SU-DHL-6 (cell line): ENCODE results near the gene KLHL20.
"Not testable (repeated sequence)": the region's sequence is repeated elsewhere in the genome, so short reads cannot be mapped to it uniquely, and the experiment has no call there.

Experiments used
- H2AFZ ChIP-seq: fragments of 200-600 bp; sonication (generic); 2 replicates; pipeline ENCODE4 v1.6.1; 2014; ENCODE audit warnings: low read depth, mild to moderate bottlenecking, moderate library complexity, mixed read lengths, antibody characterized with exemption, low read length; ENCODE audit not compliant: severe bottlenecking
- H3F3A ChIP-seq: fragments of 200-600 bp; shearing (Covaris generic); 2 replicates; pipeline ENCODE4 v1.6.0; 2016; ENCODE audit warnings: antibody characterized with exemption, mild to moderate bottlenecking; ENCODE audit not compliant: insufficient read depth
- H3K27ac ChIP-seq: fragments of 200-600 bp; sonication (generic); 2 replicates; pipeline ENCODE4 v1.5.1; 2016; ENCODE audit warnings: low read depth, mild to moderate bottlenecking, low read length, moderate library complexity, mixed read lengths
- H3K27me3 ChIP-seq: fragments of 200-600 bp; sonication (generic), shearing (Covaris generic); 2 replicates; pipeline ENCODE4 v1.6.0; 2014; ENCODE audit warnings: mild to moderate bottlenecking, low read length
- H3K36me3 ChIP-seq: fragments of 200-600 bp; sonication (generic); 2 replicates; pipeline ENCODE4 v1.6.1; 2014; ENCODE audit warnings: mild to moderate bottlenecking, low read length, mixed read lengths
- H3K4me2 ChIP-seq: fragments of 300-600, 200-600 bp; shearing (Covaris generic), sonication (generic); 2 replicates; pipeline ENCODE4 v1.6.0; 2014; ENCODE audit warnings: low read length, low read depth, mild to moderate bottlenecking; ENCODE audit not compliant: poor library complexity, severe bottlenecking
- H3K4me3 ChIP-seq: fragments of 200-600 bp; sonication (generic); 2 replicates; pipeline ENCODE4 v1.5.1; 2014; ENCODE audit warnings: antibody characterized with exemption, low read length, mild to moderate bottlenecking, mixed read lengths; ENCODE audit not compliant: insufficient read depth, poor library complexity, severe bottlenecking
- H3K79me2 ChIP-seq: fragments of 200-600 bp; sonication (generic); 2 replicates; pipeline ENCODE4 v1.6.1; 2014; ENCODE audit warnings: mild to moderate bottlenecking, low read length, moderate library complexity; ENCODE audit not compliant: insufficient read depth
- H3K9ac ChIP-seq: fragments of 200-600 bp; sonication (generic); 2 replicates; pipeline ENCODE4 v1.7.0; 2014; ENCODE audit warnings: mild to moderate bottlenecking, low read length
- H3K9me2 ChIP-seq: fragments of 200-600 bp; sonication (generic); replicated peaks from 2 replicates; pipeline ENCODE4 v1.6.1; 2014; ENCODE audit warnings: low read length; ENCODE audit not compliant: insufficient read depth
- H3K9me3 ChIP-seq: fragments of 200-600 bp; sonication (generic); 2 replicates; pipeline ENCODE4 v1.6.1; 2014; ENCODE audit warnings: low read length, mixed read lengths; ENCODE audit not compliant: insufficient read depth
- H4K20me1 ChIP-seq: fragments of 200-600 bp; sonication (generic); 2 replicates; pipeline ENCODE4 v1.6.1; 2014; ENCODE audit warnings: low read depth, mild to moderate bottlenecking, antibody characterized with exemption, low read length, moderate library complexity, mixed read lengths
- EZH2phosphoT487 ChIP-seq: fragments of 200-600 bp; sonication (generic), shearing (Covaris generic); conservative IDR thresholded peaks from 2 replicates; pipeline ENCODE4 v1.6.1; 2018; ENCODE audit warnings: mild to moderate bottlenecking, antibody characterized with exemption, low read length, moderate library complexity, mixed read lengths
- TF ChIP-seq, protein P1 (sequence below): fragments of 200-600 bp; sonication (generic); IDR thresholded peaks from one replicate; pipeline ENCODE4 v1.5.1; 2017; ENCODE audit warnings: antibody characterized with exemption, mild to moderate bottlenecking, low read length, moderate library complexity; ENCODE audit not compliant: insufficient read depth, poor library complexity, severe bottlenecking

KLHL20 gene

DNA sequence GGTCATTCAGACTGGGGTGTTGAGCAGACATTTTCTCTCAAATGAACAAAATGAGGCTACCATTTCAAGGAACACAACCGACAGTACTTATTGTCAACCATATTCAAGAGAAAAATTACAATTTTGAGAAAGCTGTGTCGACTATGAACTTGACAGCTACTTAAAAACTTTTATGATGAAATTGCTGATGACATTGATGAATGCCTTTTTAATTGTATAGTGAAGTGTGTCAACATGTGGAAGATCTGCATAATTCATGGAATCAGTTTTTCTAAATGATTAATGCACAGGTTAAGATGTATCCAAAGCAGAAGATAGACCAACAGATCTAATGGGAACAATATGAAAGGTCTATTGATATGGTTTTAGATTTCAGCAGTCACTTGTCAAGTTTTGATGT, 75.1 kb downstream of the KLHL20 start:
- Histone ChIP-seq H3K9me3 (no peaks in the 10 kb centered on the region), H3K4me3 (no peak overlapping the region), H3K4me2 (no peak overlapping the region), H3K9me2 (no peaks in the 10 kb centered on the region), H3K27me3 (no peaks in the 10 kb centered on the region), H3K79me2 (no peaks in the 10 kb centered on the region), H3F3A (peaks cover 21% of the 10 kb centered on the region), H3K36me3 (peaks cover 21% of the 10 kb centered on the region; the same call in 1 of the 2 replicates), H3K9ac (no peak overlapping the region), H3K27ac (no peak overlapping the region), H2AFZ (no peak overlapping the region), H4K20me1 (no peaks in the 10 kb centered on the region)
- no peak for TF ChIP-seq EZH2phosphoT487
- TF ChIP-seq, protein P1, sequence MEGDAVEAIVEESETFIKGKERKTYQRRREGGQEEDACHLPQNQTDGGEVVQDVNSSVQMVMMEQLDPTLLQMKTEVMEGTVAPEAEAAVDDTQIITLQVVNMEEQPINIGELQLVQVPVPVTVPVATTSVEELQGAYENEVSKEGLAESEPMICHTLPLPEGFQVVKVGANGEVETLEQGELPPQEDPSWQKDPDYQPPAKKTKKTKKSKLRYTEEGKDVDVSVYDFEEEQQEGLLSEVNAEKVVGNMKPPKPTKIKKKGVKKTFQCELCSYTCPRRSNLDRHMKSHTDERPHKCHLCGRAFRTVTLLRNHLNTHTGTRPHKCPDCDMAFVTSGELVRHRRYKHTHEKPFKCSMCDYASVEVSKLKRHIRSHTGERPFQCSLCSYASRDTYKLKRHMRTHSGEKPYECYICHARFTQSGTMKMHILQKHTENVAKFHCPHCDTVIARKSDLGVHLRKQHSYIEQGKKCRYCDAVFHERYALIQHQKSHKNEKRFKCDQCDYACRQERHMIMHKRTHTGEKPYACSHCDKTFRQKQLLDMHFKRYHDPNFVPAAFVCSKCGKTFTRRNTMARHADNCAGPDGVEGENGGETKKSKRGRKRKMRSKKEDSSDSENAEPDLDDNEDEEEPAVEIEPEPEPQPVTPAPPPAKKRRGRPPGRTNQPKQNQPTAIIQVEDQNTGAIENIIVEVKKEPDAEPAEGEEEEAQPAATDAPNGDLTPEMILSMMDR = no peak

DNA sequence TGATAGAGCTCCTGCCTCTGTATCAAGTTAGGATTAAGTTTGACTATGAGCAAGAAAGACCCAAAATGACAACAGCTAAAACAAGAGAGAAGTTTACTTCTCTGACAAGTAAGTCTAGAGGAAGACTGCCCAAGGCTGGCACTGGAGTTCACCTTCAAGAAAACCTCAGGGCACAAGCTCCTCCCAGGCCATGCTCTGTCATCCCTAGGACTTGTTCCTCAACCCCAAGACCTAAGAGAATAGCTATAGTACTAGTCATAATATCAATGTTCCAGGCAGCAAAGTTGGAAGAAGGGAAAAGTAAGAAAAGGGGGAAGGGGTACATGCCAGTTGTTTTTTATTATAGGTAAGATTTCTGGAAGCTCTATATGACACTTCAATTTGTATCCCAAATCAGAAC, 83.3 kb downstream of the KLHL20 start:
- H3K9me3 ChIP-seq = no peaks in the 10 kb centered on the region
- no peak overlapping the region for H3K27ac ChIP-seq
- H3K4me2 ChIP-seq = no peak overlapping the region
- no peaks in the 10 kb centered on the region for H3K27me3 ChIP-seq
- no peaks in the 10 kb centered on the region for H3K9me2 ChIP-seq
- H2AFZ ChIP-seq = no peak overlapping the region
- TF ChIP-seq, protein P1 = no peak
- TF ChIP-seq EZH2phosphoT487 = no peak
- no peak overlapping the region for H3K4me3 ChIP-seq
- no peaks in the 10 kb centered on the region; the same call in 1 of the 2 replicates for H4K20me1 ChIP-seq
- H3F3A ChIP-seq = peaks cover 5% of the 10 kb centered on the region; the same call in 1 of the 2 replicates
- H3K9ac ChIP-seq = no peak overlapping the region
- H3K79me2 ChIP-seq = no peaks in the 10 kb centered on the region; the same call in 1 of the 2 replicates
- H3K36me3 ChIP-seq = peaks cover 39% of the 10 kb centered on the region; the same call in 1 of the 2 replicates

DNA sequence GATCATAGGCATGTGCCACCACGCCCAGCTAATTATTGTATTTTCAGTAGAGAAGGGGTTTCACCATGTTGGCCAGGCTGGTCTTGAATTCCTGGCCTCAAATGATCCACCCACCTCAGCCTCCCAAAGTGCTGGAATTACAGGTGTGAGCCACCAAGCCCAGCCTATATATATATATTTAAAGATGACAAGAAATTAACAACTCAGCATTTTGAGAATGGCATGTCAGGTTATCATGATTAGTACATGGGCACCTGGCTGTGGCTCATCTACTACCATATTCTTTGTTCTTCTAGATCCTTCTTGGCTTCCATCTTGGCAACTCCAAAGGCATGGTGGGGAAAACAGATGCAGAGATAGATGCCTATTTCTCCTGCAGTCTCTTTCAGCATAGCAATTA, 85.2 kb downstream of the KLHL20 start:
- H3K9me2 ChIP-seq, H4K20me1 ChIP-seq, H3K9ac ChIP-seq, H3F3A ChIP-seq, H3K27me3 ChIP-seq, H3K4me3 ChIP-seq, H3K79me2 ChIP-seq, H2AFZ ChIP-seq, H3K4me2 ChIP-seq, H3K27ac ChIP-seq, H3K9me3 ChIP-seq: not testable (repeated sequence)
- peaks cover 48% of the 10 kb centered on the region for H3K36me3 ChIP-seq

DNA sequence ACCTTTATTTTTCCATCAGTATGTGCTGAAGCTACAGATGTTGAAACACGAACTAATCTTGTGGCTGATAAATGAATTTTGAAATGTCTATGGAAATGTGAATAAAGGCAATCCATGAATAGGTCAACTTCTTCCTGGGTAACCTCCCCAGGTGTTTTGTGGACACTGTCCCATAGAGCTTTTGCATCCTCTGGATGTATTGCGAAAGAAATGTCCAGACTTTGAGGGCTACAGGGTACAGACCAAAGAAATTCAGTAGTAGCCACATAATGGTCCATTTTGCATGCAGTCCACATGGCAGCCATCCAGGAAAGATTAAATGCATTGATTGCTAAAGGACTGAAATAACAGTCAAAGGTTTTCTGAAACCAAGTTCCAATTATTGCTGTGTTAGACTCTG, 88.2 kb downstream of the KLHL20 start:
- Histone ChIP-seq H3K4me3 (no peak overlapping the region), H3K27me3 (no peaks in the 10 kb centered on the region), H3K79me2 (peaks cover 8% of the 10 kb centered on the region; the same call in 1 of the 2 replicates), H4K20me1 (peaks cover 3% of the 10 kb centered on the region; the same call in 1 of the 2 replicates), H3K36me3 (peaks cover 66% of the 10 kb centered on the region), H2AFZ (no peak overlapping the region), H3K4me2 (no peak overlapping the region), H3K9ac (no peak overlapping the region), H3K9me3 (no peaks in the 10 kb centered on the region), H3F3A (peaks cover 2% of the 10 kb centered on the region; the same call in 1 of the 2 replicates), H3K27ac (no peak overlapping the region), H3K9me2 (no peaks in the 10 kb centered on the region)
- TF ChIP-seq EZH2phosphoT487 = no peak
- TF ChIP-seq, protein P1 = no peak

DNA sequence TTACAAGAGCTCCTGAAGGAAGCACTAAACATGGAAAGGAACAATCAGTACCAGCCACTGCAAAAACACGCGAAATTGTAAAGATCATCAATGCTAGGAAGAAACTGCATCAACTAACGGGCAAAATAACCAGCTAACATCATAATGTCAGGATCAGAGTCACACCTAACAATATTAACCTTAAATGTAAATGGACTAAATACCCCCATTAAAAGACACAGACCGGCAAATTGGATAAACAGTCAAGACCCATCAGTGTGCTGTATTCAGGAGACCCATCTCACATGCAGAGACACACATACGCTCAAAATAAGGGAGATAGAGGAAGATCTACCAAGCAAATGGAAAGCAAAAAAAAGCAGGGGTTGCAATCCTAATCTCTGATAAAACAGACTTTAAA, 98.9 kb downstream of the KLHL20 start:
- H3K27ac ChIP-seq, H4K20me1 ChIP-seq, H3K4me3 ChIP-seq, H3K27me3 ChIP-seq, H3K9ac ChIP-seq, H3K9me3 ChIP-seq, H2AFZ ChIP-seq, H3K36me3 ChIP-seq, H3F3A ChIP-seq, H3K4me2 ChIP-seq, H3K9me2 ChIP-seq: not testable (repeated sequence)
- H3K79me2 ChIP-seq = peaks cover 72% of the 10 kb centered on the region
